GM12864 (cell line): ENCODE results near the gene LEUTX.

Experiments
- DNase-seq: peaks from one replicate; pipeline ENCODE4 v3.0.0-alpha.2; 2011; ENCODE audit warnings: low read depth
- H3K4me3 ChIP-seq: 2 replicates; pipeline ENCODE4 v1.5.1; 2011; ENCODE audit warnings: mild to moderate bottlenecking, low read depth, low read length, control low read depth
- TF ChIP-seq, protein P1 (sequence below): IDR thresholded peaks from 2 replicates; pipeline ENCODE4 v1.5.1; 2011; ENCODE audit warnings: low read depth, mild to moderate bottlenecking, moderate library complexity, low read length, control low read depth, inconsistent platforms; ENCODE audit errors: missing control alignments

Gene LEUTX

DNA sequence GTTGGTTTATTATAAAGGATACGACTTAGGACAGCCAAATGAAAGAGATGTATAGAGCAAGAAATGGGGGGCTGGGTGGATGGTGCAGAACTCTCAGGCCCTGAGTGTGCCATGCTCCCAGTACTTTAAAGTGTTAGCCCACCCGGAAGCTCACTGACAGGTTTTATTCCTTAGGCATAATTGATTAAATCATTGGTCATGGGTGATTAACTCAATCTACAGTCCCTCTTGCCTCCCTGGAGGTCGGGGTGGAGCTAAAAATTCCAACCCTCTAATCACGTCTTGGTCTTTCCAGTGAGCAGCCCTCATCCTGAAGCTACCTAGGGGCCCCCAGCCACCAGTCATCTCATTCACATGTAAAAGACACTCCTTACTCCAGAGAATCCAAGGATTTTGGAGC, 9.9 kb upstream of the LEUTX start:
- TF ChIP-seq, protein P1, sequence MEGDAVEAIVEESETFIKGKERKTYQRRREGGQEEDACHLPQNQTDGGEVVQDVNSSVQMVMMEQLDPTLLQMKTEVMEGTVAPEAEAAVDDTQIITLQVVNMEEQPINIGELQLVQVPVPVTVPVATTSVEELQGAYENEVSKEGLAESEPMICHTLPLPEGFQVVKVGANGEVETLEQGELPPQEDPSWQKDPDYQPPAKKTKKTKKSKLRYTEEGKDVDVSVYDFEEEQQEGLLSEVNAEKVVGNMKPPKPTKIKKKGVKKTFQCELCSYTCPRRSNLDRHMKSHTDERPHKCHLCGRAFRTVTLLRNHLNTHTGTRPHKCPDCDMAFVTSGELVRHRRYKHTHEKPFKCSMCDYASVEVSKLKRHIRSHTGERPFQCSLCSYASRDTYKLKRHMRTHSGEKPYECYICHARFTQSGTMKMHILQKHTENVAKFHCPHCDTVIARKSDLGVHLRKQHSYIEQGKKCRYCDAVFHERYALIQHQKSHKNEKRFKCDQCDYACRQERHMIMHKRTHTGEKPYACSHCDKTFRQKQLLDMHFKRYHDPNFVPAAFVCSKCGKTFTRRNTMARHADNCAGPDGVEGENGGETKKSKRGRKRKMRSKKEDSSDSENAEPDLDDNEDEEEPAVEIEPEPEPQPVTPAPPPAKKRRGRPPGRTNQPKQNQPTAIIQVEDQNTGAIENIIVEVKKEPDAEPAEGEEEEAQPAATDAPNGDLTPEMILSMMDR: no peak
- no peak for DNase-seq
- H3K4me3 ChIP-seq: no peak overlapping the region

- DNase-seq: no peak
- no peak overlapping the region for H3K4me3 ChIP-seq
- TF ChIP-seq, protein P1: no peak
Observed at GRCh38 chr19:39780894-39781293, 2.2 kb downstream of the LEUTX start.

DNA sequence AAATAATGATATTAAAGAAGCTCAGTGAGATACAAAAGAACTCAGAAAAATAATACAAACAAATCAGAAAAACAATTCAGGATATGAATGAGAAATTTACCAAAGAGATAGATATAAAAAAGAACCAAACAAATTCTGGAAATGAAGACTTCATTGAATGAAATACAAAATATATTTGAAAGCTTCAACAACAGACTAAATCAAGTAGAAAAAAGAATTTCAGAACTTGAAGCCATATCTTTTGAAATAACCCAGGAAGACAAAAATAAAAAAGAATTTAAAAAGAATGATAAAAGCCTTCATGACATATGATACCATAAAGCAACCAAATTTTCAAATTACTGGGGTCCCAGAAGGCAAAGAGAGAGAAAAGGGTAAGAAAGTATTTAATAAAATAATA, 9.6 kb downstream of the LEUTX start:
- no peak for DNase-seq
- H3K4me3 ChIP-seq: no peak overlapping the region
- TF ChIP-seq, protein P1: no peak

DNA sequence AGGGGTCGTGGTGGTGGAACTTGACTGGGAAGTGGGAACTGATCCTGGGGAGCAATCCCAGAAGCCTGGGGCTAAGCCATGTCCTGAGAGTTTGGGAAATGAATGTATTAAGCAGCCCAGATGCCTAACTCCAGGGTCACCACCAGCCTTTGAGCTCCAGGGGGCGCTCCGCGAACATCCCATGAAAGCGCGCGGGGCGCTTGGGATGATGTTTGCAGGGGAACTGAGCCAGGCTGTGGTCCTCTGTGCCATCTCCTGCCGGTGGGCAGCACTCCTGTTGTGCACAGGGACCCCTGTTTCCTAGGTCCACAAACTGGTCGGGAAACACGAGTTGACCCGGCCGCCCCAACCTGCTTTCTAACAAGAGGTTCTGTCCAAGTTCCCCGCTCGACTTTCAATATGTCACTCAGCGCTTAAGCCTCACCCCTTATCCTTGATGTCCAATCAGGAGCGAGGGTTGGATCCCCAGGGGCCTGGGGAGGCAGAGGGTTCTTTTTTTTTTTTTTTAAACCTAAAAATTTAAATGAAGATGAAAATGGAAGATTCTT, 14.4 kb downstream of the LEUTX start:
- DNase-seq: peak; percentile 49
- TF ChIP-seq, protein P1: peak; percentile 99
- H3K4me3 ChIP-seq: peak overlapping the region; percentile 62

- TF ChIP-seq, protein P1: no peak
- peak; percentile 58 for DNase-seq
- no peak overlapping the region for H3K4me3 ChIP-seq
Observed at GRCh38 chr19:39795001-39795400, 16.3 kb downstream of the LEUTX start.

GRCh38 chr19:39796000-39796498, 17.4 kb downstream of the LEUTX start:
- H3K4me3 ChIP-seq: no peak overlapping the region
- DNase-seq: no peak
- TF ChIP-seq, protein P1: no peak

DNA sequence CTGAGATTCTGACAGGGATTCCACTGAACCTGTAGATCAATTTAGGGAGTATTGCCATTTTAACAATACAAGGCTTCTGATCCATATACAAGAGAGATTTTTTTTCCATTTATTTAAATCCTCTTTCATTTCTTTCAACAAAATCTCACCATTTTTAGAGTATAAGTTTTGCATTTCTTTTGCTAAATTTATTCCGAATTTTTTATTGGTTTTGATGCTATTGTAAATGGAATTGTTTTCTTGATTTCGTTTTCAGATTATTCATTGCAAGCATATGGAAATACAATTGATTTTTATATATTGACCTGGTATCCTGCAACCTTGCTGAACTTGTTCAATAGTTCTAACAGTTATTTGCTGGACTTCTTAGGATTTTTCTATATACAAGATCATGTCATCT, 18.4 kb downstream of the LEUTX start:
- DNase-seq: no peak
- H3K4me3 ChIP-seq: no peak overlapping the region
- TF ChIP-seq, protein P1: no peak
